HG02642 (cell line): ENCODE results near the gene MAST2.

Experiments
- ATAC-seq: cut with Tn5 transposase; IDR thresholded peaks from one replicate; pipeline ENCODE4 v1.9.1; 2021; ENCODE audit warnings: mild to moderate bottlenecking; ENCODE audit not compliant: unreplicated experiment, poor library complexity

MAST2 gene

DNA sequence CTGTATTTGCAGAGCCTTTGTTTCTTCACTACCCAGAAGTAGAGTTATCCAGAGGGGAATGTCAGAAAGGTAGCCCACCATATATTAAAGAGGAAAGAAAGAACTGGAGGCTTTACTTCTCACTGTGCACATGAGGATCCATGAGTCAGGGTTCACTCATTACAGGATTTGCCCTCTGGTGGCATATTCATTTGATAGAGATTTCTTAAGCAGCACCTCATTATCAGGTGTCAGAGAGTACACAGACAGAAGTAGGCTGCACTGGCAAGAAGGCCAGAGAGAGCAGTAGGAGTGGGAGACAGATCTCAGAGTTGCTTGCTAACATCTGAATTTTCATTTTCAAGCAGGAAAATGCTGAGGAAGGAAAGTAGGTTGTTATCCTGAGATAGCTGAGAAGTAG, 205.2 kb downstream of the MAST2 start:
- no peak for ATAC-seq

DNA sequence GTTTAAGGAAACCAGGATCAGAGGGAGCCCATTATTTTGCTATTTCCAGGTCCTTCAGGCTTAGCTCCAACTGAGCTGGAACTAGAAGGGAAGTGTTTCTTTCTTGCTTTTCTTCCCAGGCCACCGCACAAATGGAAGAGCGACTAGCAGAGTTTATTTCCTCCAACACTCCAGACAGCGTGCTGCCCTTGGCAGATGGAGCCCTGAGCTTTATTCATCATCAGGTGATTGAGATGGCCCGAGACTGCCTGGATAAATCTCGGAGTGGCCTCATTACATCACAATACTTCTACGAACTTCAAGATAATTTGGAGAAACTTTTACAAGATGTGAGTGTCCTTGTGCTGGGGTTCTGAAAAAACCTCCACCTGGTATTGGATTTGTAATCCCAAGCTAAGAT, 207.2 kb downstream of the MAST2 start:
- ATAC-seq, result no peak

DNA sequence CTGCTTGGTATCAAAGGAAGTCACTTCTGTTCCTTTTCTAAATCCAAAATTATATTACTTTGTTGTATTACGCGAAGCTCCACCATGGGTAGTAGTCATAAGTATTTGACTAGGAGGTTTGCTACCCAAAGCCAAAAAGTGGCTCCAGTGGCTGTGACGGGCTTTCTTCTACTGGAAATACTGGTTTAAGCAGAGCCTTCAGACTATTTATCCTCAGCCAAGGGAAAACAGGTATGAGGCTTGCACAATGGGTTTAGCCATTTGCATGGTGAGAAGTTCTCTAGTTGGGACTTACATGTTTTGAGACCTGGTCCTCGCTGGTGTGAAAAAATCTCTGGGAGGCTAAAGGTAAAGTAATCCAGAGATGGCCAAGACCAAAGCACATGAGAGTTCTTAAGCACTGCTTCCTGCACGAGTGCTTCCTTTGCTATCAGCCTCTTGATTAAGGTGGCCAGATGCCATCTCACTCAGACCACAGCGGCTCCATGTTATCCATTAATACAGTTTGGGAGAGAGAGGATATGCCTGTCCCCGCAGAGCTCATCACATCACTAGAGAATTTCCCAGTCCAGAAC, 207.8 kb downstream of the MAST2 start:
- no peak for ATAC-seq

DNA sequence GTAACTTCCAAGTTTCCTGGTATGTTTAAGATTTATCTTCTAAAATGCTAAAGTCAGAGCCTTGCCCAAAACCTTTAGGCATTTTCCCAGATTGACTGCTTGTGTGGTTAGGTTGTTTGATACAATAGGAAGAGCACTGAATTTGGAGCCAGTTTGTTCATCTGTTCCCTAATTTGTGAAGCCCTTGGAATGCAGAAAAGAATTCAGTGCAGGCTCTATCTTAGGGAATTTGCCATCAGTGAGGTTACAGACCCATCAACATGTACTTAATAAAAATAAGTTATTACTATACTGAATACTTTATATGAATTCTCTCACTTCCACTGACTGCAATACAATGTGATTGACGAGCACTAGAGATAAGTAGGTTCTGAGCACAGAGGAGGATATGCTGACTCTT, 208.8 kb downstream of the MAST2 start:
- no peak for ATAC-seq

DNA sequence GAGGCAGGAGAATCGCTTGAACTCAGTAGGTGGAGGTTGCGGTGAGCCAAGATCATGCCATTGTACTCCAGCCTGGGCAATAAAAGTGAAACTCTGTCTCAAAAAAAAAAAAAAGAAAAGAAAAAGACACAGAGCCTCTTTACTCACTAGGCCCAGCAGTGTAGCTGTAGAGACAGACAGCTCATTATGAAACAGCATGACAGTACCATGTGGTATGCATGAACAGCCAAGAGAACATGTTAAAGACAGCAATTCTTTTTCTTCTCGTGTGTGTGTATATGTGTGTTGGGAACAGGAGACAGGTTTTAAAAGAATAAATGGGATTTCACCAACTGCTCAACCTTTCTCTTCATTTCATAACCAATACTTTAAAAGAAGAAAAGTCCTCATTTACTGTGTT, 210.2 kb downstream of the MAST2 start:
- no peak for ATAC-seq

DNA sequence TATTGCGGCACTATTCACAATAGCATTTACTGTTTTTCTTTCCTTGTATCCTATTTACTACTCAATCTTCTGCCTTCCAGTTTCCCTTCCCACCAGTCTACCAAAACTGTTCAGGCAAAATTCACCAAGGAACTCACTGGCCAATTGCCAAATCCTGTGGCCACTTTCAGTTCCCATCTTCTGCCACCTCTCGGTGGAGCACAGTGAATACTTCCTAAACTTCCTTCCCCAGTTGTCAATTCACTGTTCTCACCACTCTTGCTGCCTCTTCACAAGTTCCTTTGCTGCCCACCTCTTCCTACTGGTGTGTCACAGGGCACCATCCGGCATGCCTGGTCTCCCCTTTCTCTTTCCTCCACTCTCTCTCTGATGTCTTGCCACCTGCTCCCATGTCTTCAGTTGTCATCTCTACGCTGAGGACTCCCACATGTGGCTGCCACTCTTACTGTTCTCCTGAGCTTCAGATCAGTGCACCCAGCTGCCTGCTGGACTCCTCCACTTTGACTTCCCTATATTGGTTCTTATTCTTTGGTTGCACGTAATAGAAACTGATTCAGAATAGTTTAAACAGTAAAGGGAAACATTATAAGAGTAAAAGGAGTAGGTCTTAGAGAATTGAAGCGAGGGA, 214.6 kb downstream of the MAST2 start:
- ATAC-seq, result no peak

DNA sequence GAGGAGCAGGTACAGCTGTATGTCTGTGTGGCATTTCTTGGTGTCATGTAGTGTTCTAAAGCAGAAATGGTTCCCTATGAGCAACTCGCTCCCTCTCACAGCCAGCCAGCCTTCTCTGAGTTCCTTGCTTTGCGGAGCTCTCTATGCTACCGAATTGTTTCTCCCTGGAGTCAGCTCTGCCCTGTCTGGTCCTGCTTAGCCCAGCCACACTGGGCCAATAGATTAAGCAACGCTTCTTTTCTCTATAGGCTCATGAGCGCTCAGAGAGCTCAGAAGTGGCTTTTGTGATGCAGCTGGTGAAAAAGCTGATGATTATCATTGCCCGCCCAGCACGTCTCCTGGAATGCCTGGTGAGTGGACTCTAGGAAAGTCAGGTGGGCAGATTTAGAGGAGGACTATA, 215.9 kb downstream of the MAST2 start:
- ATAC-seq, result no peak

DNA sequence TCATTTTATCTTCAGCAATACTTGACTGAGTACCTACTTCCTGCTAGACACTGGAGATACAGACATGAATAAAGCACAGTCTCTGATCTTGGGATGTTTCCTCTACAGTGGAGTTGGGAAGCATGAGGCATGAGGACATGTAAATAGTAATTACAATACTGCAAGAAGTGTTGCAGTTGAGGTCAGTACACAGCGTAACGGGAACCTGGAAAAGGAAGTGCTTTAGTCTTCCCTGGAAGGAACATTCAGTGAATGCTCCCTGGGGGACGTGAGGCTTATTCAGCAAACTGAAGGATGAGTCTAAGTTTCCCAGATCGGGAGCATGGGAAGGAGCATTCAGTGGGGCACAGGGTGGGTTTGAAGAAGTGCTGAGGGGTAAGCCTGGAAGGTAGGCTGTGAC, 216.6 kb downstream of the MAST2 start:
- ATAC-seq, result no peak

DNA sequence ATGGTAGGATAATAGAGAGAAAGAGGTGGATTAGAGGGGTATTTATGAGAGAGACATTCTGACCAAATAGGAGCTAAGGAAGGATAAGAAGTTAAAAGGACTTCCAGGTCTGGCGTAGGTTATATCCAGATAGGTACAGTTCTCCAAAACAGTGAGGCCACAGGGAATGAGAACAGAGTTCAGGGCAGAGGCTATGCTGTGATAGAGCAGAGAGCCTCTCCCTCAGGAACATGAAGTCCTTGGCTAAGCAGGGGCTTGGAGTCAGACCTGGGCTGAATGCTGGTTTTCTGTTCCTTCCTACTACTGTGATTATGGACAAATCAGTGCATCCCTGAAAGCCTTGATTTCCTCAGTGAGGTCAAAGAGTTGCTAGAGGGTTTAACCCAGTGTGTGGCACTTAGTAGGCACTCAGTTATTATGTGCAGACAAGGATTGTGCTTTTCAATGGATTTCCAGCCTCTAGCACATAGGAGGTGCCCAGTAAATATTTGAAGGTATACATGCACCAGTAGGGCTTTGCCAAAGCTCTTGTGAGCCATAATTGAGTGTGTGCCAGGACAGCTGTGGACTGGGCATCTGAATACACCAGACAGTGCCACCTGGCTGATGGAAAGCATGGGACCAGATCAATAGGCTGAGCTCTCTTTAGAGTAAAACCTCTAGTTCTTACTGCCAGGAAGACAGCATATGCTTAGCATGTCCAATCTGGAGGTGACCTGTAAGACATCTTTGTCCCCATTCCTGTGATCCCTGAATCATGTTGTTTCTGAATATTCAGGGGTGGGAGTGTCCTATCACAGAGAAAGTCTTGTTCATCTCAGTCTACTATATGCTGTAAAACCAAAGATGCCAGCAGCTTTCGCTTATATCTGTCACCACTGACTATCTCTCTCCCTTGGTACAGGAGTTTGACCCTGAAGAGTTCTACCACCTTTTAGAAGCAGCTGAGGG, 217.9 kb downstream of the MAST2 start:
- ATAC-seq, result no peak

DNA sequence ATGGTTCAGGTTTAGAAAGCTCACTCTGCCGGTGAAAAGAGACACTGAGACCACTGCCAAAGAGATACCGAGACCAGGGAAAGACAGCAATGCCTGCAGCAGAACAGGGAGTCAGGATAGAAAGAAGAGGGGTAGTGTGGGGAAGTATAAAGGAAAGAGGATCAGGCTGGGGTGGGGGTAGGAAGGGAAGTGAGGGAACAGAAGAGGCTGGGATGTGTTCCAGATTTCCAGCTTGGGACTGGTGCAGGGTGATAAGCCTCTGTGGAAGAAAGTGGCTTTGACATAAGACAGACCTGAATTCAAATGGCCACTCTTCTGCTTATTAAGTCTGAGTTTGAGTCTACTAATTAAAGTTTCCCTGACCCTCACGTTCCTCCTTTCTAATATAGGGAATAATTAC, 223.1 kb downstream of the MAST2 start:
- no peak for ATAC-seq

DNA sequence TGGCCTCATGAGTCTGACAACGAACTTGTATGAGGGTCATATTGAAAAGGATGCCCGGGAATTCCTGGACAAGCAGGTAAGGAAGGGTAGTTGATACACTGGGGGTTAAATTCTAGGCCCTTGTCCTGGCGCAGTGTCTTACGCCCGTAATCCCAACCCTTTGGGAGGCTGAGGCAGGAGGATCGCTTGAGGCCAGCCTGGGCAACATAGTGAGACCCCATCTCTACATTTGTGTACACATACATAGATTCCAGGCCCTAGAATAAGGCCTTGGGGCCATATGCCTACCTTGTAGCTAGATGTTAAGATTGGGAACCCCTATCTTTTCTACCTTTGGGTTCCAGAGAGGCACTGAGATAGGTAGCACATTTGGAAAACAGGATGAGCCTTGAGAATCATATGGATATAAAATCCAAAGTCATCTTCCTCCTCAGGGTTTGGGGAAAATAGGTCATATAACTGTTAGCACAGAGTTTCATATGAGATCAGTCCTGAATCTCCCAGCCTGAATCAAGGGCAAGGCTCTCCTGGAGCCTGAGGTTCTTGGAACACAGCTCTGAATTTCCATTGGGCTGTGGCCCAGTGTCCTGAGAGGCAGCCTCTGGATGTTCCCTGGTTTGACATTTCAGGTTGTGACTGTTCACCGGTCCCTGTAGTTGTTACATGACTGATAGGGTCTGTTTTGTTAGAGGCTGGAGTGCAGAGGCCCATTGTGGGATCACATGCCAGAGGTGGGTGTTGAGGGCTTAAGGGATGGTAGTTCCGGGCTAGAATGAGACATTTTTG, 224.6 kb downstream of the MAST2 start:
- ATAC-seq, result no peak

DNA sequence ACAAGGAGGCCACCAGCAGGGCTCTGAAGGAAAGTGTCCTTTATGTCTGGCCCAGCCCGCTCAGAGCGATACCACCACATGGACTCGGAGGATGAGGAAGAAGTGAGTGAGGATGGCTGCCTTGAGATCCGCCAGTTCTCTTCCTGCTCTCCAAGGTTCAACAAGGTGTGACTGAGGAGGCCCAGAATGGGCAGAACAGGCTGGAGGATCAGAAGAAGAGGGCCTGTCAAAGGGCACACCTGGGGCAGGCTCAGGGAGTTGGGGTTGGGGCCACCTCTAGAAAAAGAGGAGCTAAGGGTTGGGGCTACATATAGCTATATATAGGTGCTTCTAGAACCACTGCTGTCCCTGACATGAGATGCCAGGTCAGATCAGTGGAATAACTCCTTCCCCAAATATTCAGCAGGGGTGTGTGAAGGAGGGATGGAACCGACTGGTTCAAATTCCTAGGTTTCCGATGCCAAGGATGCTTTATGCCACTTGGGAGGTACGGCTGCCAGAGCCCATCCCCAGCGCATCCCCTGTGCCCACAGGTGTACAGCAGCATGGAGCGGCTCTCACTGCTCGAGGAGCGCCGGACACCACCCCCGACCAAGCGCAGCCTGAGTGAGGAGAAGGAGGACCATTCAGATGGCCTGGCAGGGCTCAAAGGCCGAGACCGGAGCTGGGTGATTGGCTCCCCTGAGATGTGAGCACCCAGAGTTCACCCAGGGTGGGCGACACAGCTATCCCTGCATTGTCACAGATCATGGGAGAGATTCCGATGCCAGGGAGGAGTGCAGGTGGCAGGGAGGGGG, 226.9 kb downstream of the MAST2 start:
- no peak for ATAC-seq

DNA sequence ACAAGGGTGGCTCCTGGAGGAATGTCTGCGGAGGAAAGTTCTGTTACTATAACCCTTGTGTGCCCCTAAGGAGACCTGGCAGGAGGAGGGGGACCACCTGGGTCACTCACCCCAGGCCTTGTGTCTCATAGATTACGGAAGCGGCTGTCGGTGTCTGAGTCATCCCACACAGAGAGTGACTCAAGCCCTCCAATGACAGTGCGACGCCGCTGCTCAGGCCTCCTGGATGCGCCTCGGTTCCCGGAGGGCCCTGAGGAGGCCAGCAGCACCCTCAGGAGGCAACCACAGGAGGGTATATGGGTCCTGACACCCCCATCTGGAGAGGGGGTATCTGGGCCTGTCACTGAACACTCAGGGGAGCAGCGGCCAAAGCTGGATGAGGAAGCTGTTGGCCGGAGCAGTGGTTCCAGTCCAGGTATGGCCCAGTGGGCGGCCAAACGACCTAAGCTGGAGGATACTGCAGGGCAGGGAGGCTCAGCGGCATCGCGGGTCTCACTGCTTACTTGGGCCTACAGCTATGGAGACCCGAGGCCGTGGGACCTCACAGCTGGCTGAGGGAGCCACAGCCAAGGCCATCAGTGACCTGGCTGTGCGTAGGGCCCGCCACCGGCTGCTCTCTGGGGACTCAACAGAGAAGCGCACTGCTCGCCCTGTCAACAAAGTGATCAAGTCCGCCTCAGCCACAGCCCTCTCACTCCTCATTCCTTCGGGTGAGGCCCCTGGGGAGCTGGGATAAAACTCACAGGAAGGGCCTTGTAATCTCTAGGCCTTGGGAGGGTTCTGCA, 227.7 kb downstream of the MAST2 start:
- no peak for ATAC-seq

DNA sequence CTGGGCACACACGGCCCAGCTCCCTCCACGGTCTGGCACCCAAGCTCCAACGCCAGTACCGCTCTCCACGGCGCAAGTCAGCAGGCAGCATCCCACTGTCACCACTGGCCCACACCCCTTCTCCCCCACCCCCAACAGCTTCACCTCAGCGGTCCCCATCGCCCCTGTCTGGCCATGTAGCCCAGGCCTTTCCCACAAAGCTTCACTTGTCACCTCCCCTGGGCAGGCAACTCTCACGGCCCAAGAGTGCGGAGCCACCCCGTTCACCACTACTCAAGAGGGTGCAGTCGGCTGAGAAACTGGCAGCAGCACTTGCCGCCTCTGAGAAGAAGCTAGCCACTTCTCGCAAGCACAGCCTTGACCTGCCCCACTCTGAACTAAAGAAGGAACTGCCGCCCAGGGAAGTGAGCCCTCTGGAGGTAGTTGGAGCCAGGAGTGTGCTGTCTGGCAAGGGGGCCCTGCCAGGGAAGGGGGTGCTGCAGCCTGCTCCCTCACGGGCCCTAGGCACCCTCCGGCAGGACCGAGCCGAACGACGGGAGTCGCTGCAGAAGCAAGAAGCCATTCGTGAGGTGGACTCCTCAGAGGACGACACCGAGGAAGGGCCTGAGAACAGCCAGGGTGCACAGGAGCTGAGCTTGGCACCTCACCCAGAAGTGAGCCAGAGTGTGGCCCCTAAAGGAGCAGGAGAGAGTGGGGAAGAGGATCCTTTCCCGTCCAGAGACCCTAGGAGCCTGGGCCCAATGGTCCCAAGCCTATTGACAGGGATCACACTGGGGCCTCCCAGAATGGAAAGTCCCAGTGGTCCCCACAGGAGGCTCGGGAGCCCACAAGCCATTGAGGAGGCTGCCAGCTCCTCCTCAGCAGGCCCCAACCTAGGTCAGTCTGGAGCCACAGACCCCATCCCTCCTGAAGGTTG, 231.4 kb downstream of the MAST2 start:
- ATAC-seq, result no peak

DNA sequence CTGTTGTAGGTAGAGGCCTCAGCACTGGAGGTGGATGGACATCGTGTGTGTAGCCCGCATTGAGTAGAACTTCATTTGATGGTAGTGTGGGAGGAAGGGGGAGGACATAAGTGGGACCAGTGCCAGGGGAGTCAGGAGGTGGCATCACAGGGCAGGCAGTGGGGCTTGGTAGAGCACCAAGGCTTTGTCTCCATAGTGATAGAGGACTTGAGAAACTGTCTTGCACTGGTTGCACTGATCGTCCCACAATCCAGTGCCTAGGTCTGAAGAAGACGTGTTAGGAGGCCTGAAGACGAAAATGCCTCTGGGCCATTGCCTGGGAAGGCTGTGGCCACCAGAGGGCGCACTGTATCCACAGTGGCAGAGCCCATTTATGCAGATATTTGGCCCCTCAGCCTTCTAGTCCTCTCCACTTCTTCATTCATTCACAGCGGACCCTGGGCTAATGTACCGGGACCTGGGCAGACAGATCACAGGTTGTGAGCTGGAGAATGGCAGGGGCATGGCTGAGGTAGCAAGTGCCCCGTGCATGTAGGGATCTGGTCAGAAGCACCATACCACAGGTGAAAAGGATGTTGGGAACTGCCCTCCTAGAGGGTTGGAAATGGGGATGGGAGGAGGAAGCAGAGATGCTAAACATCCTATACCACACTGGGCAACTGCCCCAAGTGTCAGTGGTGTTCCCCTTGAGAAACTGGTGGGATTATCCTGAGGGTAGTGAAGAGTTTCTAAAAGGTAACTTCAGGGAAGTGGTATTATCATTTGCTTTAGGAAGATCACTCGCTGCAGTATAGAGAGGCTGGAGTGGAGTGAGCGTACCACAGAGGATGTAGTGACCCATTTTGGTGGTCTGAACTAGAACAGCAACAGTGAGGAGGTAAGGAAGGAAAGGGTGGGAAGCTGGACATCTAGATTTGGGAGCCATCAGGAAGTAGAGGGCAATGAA, 233.8 kb downstream of the MAST2 start:
- peak; percentile 44 for ATAC-seq

DNA sequence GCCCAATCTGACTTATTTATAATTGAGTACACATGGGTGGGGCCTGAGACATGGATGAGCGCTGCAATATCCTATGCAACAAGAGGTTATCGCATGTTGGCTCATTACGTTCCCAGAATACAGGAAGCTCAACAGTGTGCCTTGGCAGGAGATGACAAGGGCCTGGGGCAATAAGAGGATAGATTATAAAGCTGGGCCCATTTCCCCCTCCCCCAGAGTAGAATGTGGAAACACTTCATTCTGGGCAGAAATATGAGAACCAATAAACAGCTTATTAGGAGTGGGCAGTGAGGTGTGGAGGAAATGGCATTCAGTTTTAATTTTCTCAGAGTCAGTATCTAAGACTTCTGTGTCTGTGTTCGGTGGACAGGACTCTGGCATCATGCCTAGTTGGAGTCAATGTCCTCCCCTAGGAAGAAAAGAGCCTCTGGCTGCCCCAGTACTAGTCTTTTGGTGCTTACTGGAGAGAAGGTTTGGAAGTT, 236.2 kb downstream of the MAST2 start:
- no peak for ATAC-seq

DNA sequence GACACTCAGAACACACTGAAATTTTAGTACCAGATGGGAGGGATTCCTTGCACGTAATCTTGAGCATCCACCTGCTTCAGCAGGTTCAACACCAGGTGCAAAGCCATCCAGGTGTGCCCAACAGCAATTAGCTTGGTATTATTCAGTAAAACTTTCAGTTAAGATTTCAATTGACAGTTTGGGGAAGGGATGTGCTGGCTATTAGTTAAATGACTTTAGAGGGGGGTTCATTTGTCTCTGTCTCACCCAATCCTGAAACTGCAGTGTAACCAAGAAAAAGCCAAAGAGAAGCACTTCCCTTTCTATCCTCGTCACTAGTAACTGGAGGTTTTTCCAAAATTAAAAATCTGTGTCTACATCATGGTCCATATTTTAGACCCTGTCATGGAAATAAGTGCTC, 238.1 kb downstream of the MAST2 start:
- ATAC-seq, result no peak
